NOMO-1 treated with dmso at 0.1 percent for 144 hours (cell line): Measurements from ENCODE around the gene CCR4.
"Not testable (repeated sequence)": the region's sequence is repeated elsewhere in the genome, so short reads cannot be mapped to it uniquely, and the experiment has no call there.

ENCODE experiments used
- DNase-seq: peaks from one replicate; lab custom pipeline; 2025; ENCODE audit not compliant: unreplicated experiment; lab: John Stamatoyannopoulos, UW

The CCR4 gene

GRCh38 chr3:32951410-32951811, at the start of gene CCR4:
TSS of gene CCR4 (plus strand) at chr3:32951644. CDS start at chr3:32953423, 1,779 bp downstream.
- no peak for DNase-seq

- not testable (repeated sequence) for DNase-seq
Measured at GRCh38 chr3:32902887-32903371, 48.5 kb upstream of the CCR4 start.

GRCh38 chr3:32903953-32904352, 47.5 kb upstream of the CCR4 start:
- DNase-seq = no peak

GRCh38 chr3:32909999-32910398, 41.4 kb upstream of the CCR4 start:
- no peak for DNase-seq

- DNase-seq = no peak
Measured at GRCh38 chr3:32910954-32911353, 40.5 kb upstream of the CCR4 start.

- no peak for DNase-seq
Measured at GRCh38 chr3:32912046-32912445, 39.4 kb upstream of the CCR4 start.

- no peak for DNase-seq
Measured at GRCh38 chr3:32913790-32914446, 37.5 kb upstream of the CCR4 start.

- DNase-seq = no peak
Measured at GRCh38 chr3:32919920-32920319, 31.5 kb upstream of the CCR4 start.

GRCh38 chr3:32922078-32922477, 29.4 kb upstream of the CCR4 start:
- DNase-seq = no peak

- no peak for DNase-seq
Measured at GRCh38 chr3:32930161-32930560, 21.3 kb upstream of the CCR4 start.

GRCh38 chr3:32931273-32931672, 20.2 kb upstream of the CCR4 start:
- DNase-seq = not testable (repeated sequence)

GRCh38 chr3:32934150-32934742, 17.2 kb upstream of the CCR4 start:
- DNase-seq = no peak

- no peak for DNase-seq
Measured at GRCh38 chr3:32937331-32937730, 14.1 kb upstream of the CCR4 start.

GRCh38 chr3:32939531-32940284, 11.7 kb upstream of the CCR4 start:
- DNase-seq = not testable (repeated sequence)

- no peak for DNase-seq
Measured at GRCh38 chr3:32940726-32941125, 10.7 kb upstream of the CCR4 start.

- no peak for DNase-seq
Measured at GRCh38 chr3:32945136-32945535, 6.3 kb upstream of the CCR4 start.

GRCh38 chr3:32945598-32945997, 5.8 kb upstream of the CCR4 start:
- DNase-seq = not testable (repeated sequence)

GRCh38 chr3:32946973-32947788, 4.3 kb upstream of the CCR4 start:
- no peak for DNase-seq

GRCh38 chr3:32947789-32948238, 3.6 kb upstream of the CCR4 start:
- DNase-seq = peak; percentile 24

GRCh38 chr3:32948625-32949445, 2.6 kb upstream of the CCR4 start:
- DNase-seq = no peak
